Esophagus squamous epithelium (tissue), 5 donors: Measurements from ENCODE around the gene CLTCL1. TPM values are rescaled to one million over a fixed set of nuclear protein-coding genes. Genes with fewer than 3 reads are reported as not detected.

Experiments used
- DNase-seq: peaks from one replicate; lab custom pipeline; 2025; lab: John Stamatoyannopoulos, UW
- H3K27ac ChIP-seq, 4 donors: fragments of 200-600 bp; sonication (generic); one replicate each; pipeline ENCODE4 v1.5.1; 2016 to 2019; ENCODE audit warnings: mild to moderate bottlenecking in 1 of 4
- H3K27me3 ChIP-seq, 4 donors: fragments of 200-600 bp; sonication (generic); 1 replicate in 3 of 4; 2 replicates in 1 of 4; pipeline versions ENCODE4 v1.5.1 to v1.6.0; 2017 to 2021; ENCODE audit warnings: antibody characterized with exemption in 1 of 4
- H3K36me3 ChIP-seq, 3 donors: fragments of 200-600 bp; sonication (generic); one replicate each; pipeline ENCODE4 v1.5.1; 2016 to 2019
- H3K4me1 ChIP-seq, 3 donors: fragments of 200-600 bp; sonication (generic); one replicate each; pipeline ENCODE4 v1.5.1; 2017 to 2019
- H3K4me3 ChIP-seq, 4 donors: fragments of 200-600 bp; sonication (generic); 1 replicate in 3 of 4; 2 replicates in 1 of 4; pipeline ENCODE4 v1.5.1; 2016 to 2019; ENCODE audit warnings: mild to moderate bottlenecking in 2 of 4, moderate library complexity in 1 of 4
- H3K9me3 ChIP-seq, 3 donors: fragments of 200-600 bp; sonication (generic); one replicate each; pipeline ENCODE4 v1.5.1; 2016 to 2019
- CTCF ChIP-seq, 6 experiments: fragments of 450-650 bp in 4 of 6; fragments of 200-600 bp in 2 of 6; sonication (generic) in 2 of 6; IDR thresholded peaks; one replicate each; pipeline ENCODE4 v1.5.1; 2016 to 2019; ENCODE audit warnings: antibody characterized with exemption in 6 of 6, mild to moderate bottlenecking in 4 of 6, moderate library complexity in 4 of 6
- POLR2A ChIP-seq, 4 donors: fragments of 450-650 bp; IDR thresholded peaks; one replicate each; pipeline ENCODE4 v1.6.1; 2017; ENCODE audit warnings: antibody characterized with exemption in 4 of 4, mild to moderate bottlenecking in 4 of 4, moderate library complexity in 3 of 4
- WGBS, 2 donors: methylation state at CpG; one replicate each; pipeline ENCODE4 v1.1.5; 2018; 5-methylcytosine and 5-hydroxymethylcytosine counted together
- intact Hi-C: fragments of 100-400 bp; cut with DNase I; formaldehyde crosslinking; loops from one replicate; pipeline ENCODE4 v1.15.0; 2022
- total RNA-seq, 4 donors: library from RNA; depleted of rRNA; stranded (reverse); fragments of >200 nt; gene quantifications; one replicate each; pipeline ENCODE4 v1.1.0, GENCODE V29; 2016
- donor health status: DM: yes; HTN: yes; CAD: no.

CLTCL1 gene
- total RNA-seq, 4 donors from 2014 or later, result 3.0 to 7.7 (median 5.1) TPM

- Histone ChIP-seq H3K36me3 (peaks cover 0 to 21% (median 0%) of the 10 kb centered on the region in 3 donors), H3K27me3 (no peaks in the 10 kb centered on the region), H3K9me3 (no peaks in the 10 kb centered on the region), H3K4me3 (no peak overlapping the region), H3K27ac (no peak overlapping the region), H3K4me1 (no peaks in the 10 kb centered on the region)
- DNase-seq, result no peak
- 87% methylated on average over 10 of the region's 10 CpGs for WGBS, 2 donors
- TF ChIP-seq POLR2A (IDR thresholded peaks at IDR 0.05) (no peak), CTCF (IDR thresholded peaks at IDR 0.05) (no peak)
- intact Hi-C loops, result no loop called here
Observed at GRCh38 chr22:19197997-19198865, 93.3 kb downstream of the CLTCL1 start.

GRCh38 chr22:19196841-19197612 lies 94.5 kb downstream of the CLTCL1 start:
- H3K4me1 ChIP-seq, result no peaks in the 10 kb centered on the region
- intact Hi-C loops, result no loop called here
- no peak for TF ChIP-seq CTCF (IDR thresholded peaks at IDR 0.05)
- TF ChIP-seq POLR2A (IDR thresholded peaks at IDR 0.05), result no peak
- H3K27me3 ChIP-seq, result no peaks in the 10 kb centered on the region
- WGBS, 2 donors, result 77 to 80% methylated on average over 11 of the region's 11 CpGs
- H3K9me3 ChIP-seq, result no peaks in the 10 kb centered on the region
- DNase-seq, result no peak
- H3K27ac ChIP-seq, result no peak overlapping the region
- H3K36me3 ChIP-seq, result peaks cover 0 to 24% (median 0%) of the 10 kb centered on the region in 3 donors
- no peak overlapping the region for H3K4me3 ChIP-seq

- H3K4me1 ChIP-seq, result no peaks in the 10 kb centered on the region
- H3K27me3 ChIP-seq, result no peaks in the 10 kb centered on the region
- no peak for DNase-seq
- 69 to 83% methylated on average over 10 to 20 of the region's 23 CpGs for WGBS, 2 donors
- H3K4me3 ChIP-seq, result no peak overlapping the region
- H3K9me3 ChIP-seq, result no peaks in the 10 kb centered on the region
- intact Hi-C loops, result no loop called here
- H3K36me3 ChIP-seq, result peaks cover 0 to 24% (median 0%) of the 10 kb centered on the region in 3 donors
- no peak overlapping the region for H3K27ac ChIP-seq
- no peak for TF ChIP-seq POLR2A (IDR thresholded peaks at IDR 0.05)
- TF ChIP-seq CTCF (IDR thresholded peaks at IDR 0.05), result no peak
Observed at GRCh38 chr22:19195796-19196731, 95.5 kb downstream of the CLTCL1 start.

- no peak overlapping the region for H3K4me3 ChIP-seq
- 84 to 95% methylated on average over 7 to 13 of the region's 16 CpGs for WGBS, 2 donors
Observed at GRCh38 chr22:19194766-19195536, 96.6 kb downstream of the CLTCL1 start.

More at GRCh38 chr22:19194766-19195536, 96.6 kb downstream of the CLTCL1 start:
- DNase-seq, result no peak
- H3K9me3 ChIP-seq, result no peaks in the 10 kb centered on the region
- peaks cover 0 to 24% (median 0%) of the 10 kb centered on the region in 3 donors for H3K36me3 ChIP-seq
- no peaks in the 10 kb centered on the region for H3K4me1 ChIP-seq
- no peaks in the 10 kb centered on the region for H3K27me3 ChIP-seq
- intact Hi-C loops, result no loop called here
- no peak for TF ChIP-seq CTCF (IDR thresholded peaks at IDR 0.05)
- TF ChIP-seq POLR2A (IDR thresholded peaks at IDR 0.05), result no peak
- H3K27ac ChIP-seq, result no peak overlapping the region
